ENCODE results near the gene BPIFB6.

DNA sequence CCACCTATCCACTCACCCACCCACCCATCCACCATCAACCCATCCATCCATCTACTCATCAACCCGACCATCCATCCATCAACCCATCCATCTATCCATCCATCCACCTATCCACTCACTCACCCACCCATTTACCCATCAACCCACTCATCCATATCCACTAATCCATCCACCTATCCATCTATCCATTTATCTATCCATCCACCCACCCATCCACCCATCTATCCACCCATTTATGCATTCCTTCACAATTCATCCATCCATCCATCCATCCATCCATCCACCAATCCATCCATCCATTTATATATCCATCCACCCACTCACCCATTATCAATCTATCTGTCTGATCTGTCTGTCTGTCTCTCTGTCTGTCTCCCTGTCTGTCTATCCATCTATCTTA lies 62.1 kb downstream of the BPIFB6 start:
- no peak for TF ChIP-seq SIN3A (IDR thresholded peaks at IDR 0.05; ENCODE audit: borderline replicate concordance, insufficient read depth, low read length)
- TF ChIP-seq POLR2AphosphoS5 (IDR thresholded peaks at IDR 0.05; ENCODE audit: low read depth, low read length), result no peak
- TF ChIP-seq, protein P1, sequence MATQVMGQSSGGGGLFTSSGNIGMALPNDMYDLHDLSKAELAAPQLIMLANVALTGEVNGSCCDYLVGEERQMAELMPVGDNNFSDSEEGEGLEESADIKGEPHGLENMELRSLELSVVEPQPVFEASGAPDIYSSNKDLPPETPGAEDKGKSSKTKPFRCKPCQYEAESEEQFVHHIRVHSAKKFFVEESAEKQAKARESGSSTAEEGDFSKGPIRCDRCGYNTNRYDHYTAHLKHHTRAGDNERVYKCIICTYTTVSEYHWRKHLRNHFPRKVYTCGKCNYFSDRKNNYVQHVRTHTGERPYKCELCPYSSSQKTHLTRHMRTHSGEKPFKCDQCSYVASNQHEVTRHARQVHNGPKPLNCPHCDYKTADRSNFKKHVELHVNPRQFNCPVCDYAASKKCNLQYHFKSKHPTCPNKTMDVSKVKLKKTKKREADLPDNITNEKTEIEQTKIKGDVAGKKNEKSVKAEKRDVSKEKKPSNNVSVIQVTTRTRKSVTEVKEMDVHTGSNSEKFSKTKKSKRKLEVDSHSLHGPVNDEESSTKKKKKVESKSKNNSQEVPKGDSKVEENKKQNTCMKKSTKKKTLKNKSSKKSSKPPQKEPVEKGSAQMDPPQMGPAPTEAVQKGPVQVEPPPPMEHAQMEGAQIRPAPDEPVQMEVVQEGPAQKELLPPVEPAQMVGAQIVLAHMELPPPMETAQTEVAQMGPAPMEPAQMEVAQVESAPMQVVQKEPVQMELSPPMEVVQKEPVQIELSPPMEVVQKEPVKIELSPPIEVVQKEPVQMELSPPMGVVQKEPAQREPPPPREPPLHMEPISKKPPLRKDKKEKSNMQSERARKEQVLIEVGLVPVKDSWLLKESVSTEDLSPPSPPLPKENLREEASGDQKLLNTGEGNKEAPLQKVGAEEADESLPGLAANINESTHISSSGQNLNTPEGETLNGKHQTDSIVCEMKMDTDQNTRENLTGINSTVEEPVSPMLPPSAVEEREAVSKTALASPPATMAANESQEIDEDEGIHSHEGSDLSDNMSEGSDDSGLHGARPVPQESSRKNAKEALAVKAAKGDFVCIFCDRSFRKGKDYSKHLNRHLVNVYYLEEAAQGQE (IDR thresholded peaks at IDR 0.05; ENCODE audit: insufficient read depth in 1 of 2, low read depth in 2 of 2, low read length in 2 of 2), result no peak

All from PFSK-1 (cell line).